CD4-positive, CD25-positive, alpha-beta regulatory T cell (primary cell): ENCODE data around the gene JARID2. TPM values are rescaled to one million over a fixed set of nuclear protein-coding genes. Genes with fewer than 3 reads are reported as not detected.

Experiments used
- ATAC-seq, 2 donors: fragments of 150-1000 bp; cut with Tn5 transposase; one replicate each; pipeline ENCODE4 v1.10.0; 2021; ENCODE audit warnings: low read depth in 2 of 2, moderate number of reproducible peaks in 2 of 2, moderate library complexity in 1 of 2
- DNase-seq, 3 donors: peaks; one replicate each; pipeline versions ENCODE4 v3.0.0 to v3.0.0-alpha.2; 2012 to 2022; ENCODE audit warnings: mixed read lengths in 1 of 3
- H3K27ac ChIP-seq: one replicate; pipeline ENCODE4 v1.7.0; 2013; ENCODE audit warnings: mild to moderate bottlenecking, low read length; ENCODE audit not compliant: insufficient read depth, poor library complexity, severe bottlenecking
- H3K27me3 ChIP-seq: one replicate; pipeline ENCODE4 v1.7.0; 2013; ENCODE audit warnings: low read length; ENCODE audit not compliant: control insufficient read depth, insufficient read depth
- H3K36me3 ChIP-seq: one replicate; pipeline ENCODE4 v1.7.0; 2013; ENCODE audit warnings: mild to moderate bottlenecking, low read length, moderate library complexity; ENCODE audit not compliant: control insufficient read depth, insufficient read depth
- H3K4me1 ChIP-seq: 2 replicates; pipeline ENCODE4 v1.7.0; 2013; ENCODE audit warnings: mild to moderate bottlenecking, low read length; ENCODE audit not compliant: insufficient read depth, control insufficient read depth, poor library complexity, severe bottlenecking
- H3K4me3 ChIP-seq: one replicate; pipeline ENCODE4 v1.7.0; 2013; ENCODE audit warnings: low read depth, mild to moderate bottlenecking, low read length, moderate library complexity
- H3K9me3 ChIP-seq, 2 experiments: 1 replicate in 1 of 2; 2 replicates in 1 of 2; pipeline ENCODE4 v1.7.0; 2013; ENCODE audit warnings: low read length in 2 of 2, mild to moderate bottlenecking in 1 of 2, moderate library complexity in 1 of 2; ENCODE audit not compliant: control insufficient read depth in 2 of 2
- H3K27ac Mint-ChIP-seq, 3 donors: one replicate each; pipeline ENCODE4 v1.8.0; 2020 to 2022; ENCODE audit warnings: mild to moderate bottlenecking in 3 of 3, mixed read lengths in 3 of 3, moderate library complexity in 2 of 3
- H3K27me3 Mint-ChIP-seq: one replicate; pipeline ENCODE4 v1.8.0; 2022; ENCODE audit warnings: mild to moderate bottlenecking, mixed read lengths
- H3K36me3 Mint-ChIP-seq: one replicate; pipeline ENCODE4 v1.8.0; 2020; ENCODE audit warnings: mixed read lengths
- H3K4me1 Mint-ChIP-seq, 4 donors: one replicate each; pipeline ENCODE4 v1.8.0; 2020 to 2022; ENCODE audit warnings: mixed read lengths in 4 of 4, mild to moderate bottlenecking in 1 of 4
- H3K4me3 Mint-ChIP-seq, 4 donors: one replicate each; pipeline ENCODE4 v1.8.0; 2020 to 2022; ENCODE audit warnings: mild to moderate bottlenecking in 4 of 4, mixed read lengths in 4 of 4, moderate library complexity in 3 of 4
- H3K9me3 Mint-ChIP-seq, 7 donors: one replicate each; pipeline ENCODE4 v1.8.0; 2020 to 2022; ENCODE audit warnings: mixed read lengths in 7 of 7, mild to moderate bottlenecking in 3 of 7, moderate library complexity in 2 of 7
- polyA plus RNA-seq, 4 donors: library from polyadenylated mRNA; unstranded; fragments of 300-500 nt; fragmentation: Illumina TruSeq; gene quantifications; one replicate each; pipeline ENCODE4 v1.2.3, GENCODE V29; 2021
- total RNA-seq: library from RNA; stranded (reverse); gene quantifications from one replicate; pipeline ENCODE4 v1.2.3, GENCODE V29; 2022

The JARID2 gene
- total and polyA plus RNA-seq, 5 donors from 2014 or later, result 4.1 to 26.1 (median 5.6) TPM

DNA sequence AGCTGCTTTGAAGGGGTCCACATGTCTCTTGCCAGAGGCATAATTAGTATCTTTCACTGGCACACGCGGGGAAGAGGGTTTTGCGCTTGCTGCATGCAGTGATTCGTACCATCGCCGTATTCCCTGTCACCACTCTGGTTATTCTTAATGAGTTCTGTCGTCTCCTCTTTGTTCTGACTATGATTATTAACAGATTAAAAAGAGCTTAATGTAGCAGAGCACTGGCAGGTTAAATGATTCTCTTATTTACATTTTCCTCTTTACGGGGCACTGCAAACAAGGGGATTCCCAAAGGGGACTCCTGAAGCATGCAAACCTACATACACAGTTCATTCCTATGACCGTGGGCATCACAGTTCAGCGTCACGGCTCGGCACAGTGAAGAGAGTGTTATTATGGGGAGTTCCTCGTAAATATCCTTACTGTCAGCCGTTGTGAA, 212.2 kb downstream of the JARID2 start:
- peaks cover 20 to 60% (median 33%) of the 10 kb centered on the region in 4 donors for H3K4me1 Mint-ChIP-seq

DNA sequence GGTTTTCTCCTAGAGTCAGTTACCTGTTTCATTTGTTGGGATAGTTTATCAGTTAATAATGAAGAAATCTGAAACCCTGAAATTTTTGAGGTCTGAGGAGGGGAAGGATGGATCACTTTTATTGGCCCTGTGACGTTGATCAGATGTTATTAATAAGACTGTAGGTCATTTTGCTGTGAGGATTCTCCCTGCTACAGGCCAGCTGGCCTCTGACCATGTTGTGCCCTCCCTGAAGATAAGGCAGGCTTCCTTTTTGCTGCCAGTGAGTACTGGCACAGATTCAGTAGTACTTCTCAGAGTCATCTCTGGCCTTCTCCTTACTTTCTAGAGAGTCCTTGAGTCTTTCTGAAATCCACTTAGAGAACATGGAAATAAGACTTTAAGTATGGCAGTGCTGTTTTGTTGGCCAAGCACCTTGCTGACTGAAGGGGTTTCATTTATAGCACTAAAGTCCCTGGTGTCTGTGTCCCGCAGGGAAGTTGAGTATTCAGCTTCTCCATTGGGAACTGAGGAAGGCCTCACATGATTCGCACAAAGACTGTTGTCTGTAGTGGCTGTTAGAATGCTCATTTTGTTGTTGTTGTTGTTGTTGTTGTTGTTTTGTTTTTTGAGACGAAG, 214.3 kb downstream of the JARID2 start:
- Histone ChIP-seq H3K4me1 (no peaks in the 10 kb centered on the region), H3K9me3 (no peaks in the 10 kb centered on the region), H3K27me3 (no peaks in the 10 kb centered on the region), H3K36me3 (no peaks in the 10 kb centered on the region), H3K4me3 (no peak overlapping the region), H3K27ac (no peak overlapping the region)
- Mint-ChIP-seq H3K36me3 (peaks cover 7% of the 10 kb centered on the region), H3K4me1 (peaks cover 21 to 55% (median 35%) of the 10 kb centered on the region in 4 donors), H3K4me3 (no peak overlapping the region), H3K27me3 (no peaks in the 10 kb centered on the region), H3K9me3 (no peaks in the 10 kb centered on the region), H3K27ac (no peak overlapping the region)
- DNase-seq (no peak), ATAC-seq (no peak)

More for the DNA sequence above, 212.2 kb downstream of the JARID2 start:
- Mint-ChIP-seq H3K4me3 (no peak overlapping the region), H3K9me3 (no peaks in the 10 kb centered on the region), H3K27me3 (no peaks in the 10 kb centered on the region), H3K36me3 (peaks cover 20% of the 10 kb centered on the region), H3K27ac (no peak overlapping the region)
- no peaks in the 10 kb centered on the region for H3K9me3 ChIP-seq
- H3K4me1 ChIP-seq, result no peaks in the 10 kb centered on the region
- no peak overlapping the region for H3K27ac ChIP-seq
- DNase-seq (no peak), ATAC-seq (no peak)
- H3K4me3 ChIP-seq, result no peak overlapping the region
- H3K27me3 ChIP-seq, result no peaks in the 10 kb centered on the region
- peaks cover 2% of the 10 kb centered on the region for H3K36me3 ChIP-seq

DNA sequence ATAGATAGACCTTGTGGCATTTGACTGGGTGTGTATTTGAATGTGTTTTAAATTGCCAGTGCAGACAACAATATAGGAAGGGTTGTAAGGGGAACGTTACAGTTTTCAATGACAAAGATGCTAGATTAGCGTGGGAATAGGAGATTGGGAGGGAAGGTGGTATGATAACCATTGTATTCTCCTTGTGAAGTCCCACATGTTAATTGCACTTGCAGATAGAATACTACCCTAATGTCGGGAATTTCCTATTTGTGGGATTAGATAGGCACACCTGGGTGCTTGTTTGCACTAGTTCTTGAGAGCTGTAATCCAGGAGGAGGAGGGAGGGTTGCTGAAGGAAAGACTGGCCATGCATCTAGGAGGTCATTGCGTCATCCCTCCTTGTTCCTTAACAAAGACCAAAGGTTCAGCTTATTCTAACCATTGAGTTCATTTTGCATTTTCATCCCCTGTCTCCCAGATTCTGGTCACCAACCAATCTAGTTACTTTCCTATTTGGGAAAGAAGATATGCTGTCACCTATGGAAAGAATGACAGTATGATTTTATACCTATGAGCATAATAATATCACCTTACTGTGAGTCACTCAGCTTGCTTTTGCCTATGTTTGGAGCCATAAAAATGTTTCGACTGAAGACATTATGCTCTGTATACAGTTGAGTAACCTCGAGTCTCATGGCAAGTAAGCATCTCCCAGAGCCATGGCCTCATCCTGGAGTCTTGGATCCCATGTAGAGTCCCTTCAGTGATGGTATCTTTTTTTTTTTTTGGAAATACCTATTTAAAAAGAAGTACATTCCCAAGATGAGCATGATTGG, 215.5 kb downstream of the JARID2 start:
- H3K27ac ChIP-seq, result no peak overlapping the region
- Mint-ChIP-seq H3K36me3 (peaks cover 10% of the 10 kb centered on the region), H3K9me3 (no peaks in the 10 kb centered on the region), H3K27ac (peak overlapping the region in 1 of 3 donors; percentile 45), H3K4me3 (no peak overlapping the region), H3K4me1 (peaks cover 21 to 59% (median 34%) of the 10 kb centered on the region in 4 donors), H3K27me3 (no peaks in the 10 kb centered on the region)
- ATAC-seq (no peak), DNase-seq (no peak)
- no peak overlapping the region for H3K4me3 ChIP-seq
- H3K36me3 ChIP-seq, result no peaks in the 10 kb centered on the region
- H3K27me3 ChIP-seq, result no peaks in the 10 kb centered on the region
- no peaks in the 10 kb centered on the region for H3K4me1 ChIP-seq
- no peaks in the 10 kb centered on the region for H3K9me3 ChIP-seq

DNA sequence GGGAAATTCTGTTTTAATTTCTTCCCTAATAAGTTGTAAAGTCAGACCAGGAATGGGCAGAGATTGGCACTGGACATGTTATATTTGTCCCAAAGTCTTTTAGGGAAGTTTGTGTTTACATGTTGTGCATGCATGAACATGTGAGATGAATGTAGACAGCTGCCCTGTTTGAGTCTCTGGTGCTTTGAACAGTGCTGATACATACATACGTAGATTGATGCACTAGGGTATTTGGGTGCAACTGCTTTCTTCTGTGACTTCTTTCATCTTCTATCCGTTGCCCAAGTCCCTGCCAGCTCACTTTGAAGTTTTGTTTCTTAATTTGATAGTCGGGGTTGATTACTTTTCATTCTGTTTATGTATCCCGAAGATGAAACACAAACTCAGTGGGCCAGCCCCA, 216.4 kb downstream of the JARID2 start:
- no peak overlapping the region for H3K27ac ChIP-seq
- no peaks in the 10 kb centered on the region for H3K4me1 ChIP-seq
- Mint-ChIP-seq H3K4me1 (peaks cover 21 to 56% (median 32%) of the 10 kb centered on the region in 4 donors), H3K27me3 (no peaks in the 10 kb centered on the region), H3K4me3 (no peak overlapping the region), H3K36me3 (peaks cover 8% of the 10 kb centered on the region), H3K9me3 (no peaks in the 10 kb centered on the region), H3K27ac (peak overlapping the region in 2 of 3 donors; percentile 1 to 45)
- no peaks in the 10 kb centered on the region for H3K27me3 ChIP-seq
- no peak overlapping the region for H3K4me3 ChIP-seq
- no peaks in the 10 kb centered on the region for H3K36me3 ChIP-seq
- ATAC-seq (no peak), DNase-seq (no peak)
- no peaks in the 10 kb centered on the region for H3K9me3 ChIP-seq

DNA sequence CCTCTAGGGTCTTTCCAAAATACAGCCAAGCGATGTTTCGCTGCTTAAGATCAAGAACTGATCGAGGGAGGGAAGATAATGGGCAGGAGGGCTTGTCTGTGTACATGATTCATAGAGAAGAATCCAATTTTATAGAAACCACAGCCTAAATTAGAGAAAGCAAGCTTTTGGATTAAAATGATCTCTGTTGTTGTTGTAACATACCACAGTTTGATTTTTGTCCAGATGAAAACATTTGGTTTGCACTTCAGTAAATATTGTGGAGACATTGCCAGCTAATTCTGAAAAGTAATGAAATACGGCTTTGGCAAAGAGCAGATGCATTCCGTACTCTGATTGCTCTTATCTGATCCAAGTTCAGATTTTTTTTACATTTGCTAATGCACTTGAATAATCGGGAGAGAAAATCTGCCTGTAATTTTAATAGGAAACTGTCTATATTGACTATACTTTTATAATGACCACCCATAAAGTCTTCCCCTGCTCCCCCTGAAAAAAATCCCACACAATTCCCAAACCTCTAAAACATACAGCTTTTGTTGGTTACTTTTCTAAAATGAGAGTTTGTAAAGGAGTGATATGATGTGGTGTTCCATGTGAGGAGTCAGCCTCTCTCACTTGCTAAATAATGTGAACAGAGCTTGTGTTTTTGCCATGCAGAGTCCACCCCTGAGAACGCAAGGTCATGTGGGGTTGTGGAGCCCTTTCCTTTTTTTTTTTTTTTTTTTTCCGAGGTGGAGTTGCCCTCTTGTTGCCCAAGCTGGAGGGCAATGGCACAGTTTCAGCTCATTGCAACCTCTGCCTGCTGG, 217.1 kb downstream of the JARID2 start:
- H3K27me3 Mint-ChIP-seq, result no peaks in the 10 kb centered on the region
- H3K27me3 ChIP-seq, result no peaks in the 10 kb centered on the region
- H3K9me3 Mint-ChIP-seq, result no peaks in the 10 kb centered on the region
- DNase-seq, result no peak
- no peak for ATAC-seq
- no peaks in the 10 kb centered on the region for H3K4me1 ChIP-seq
- H3K36me3 ChIP-seq, result no peaks in the 10 kb centered on the region
- H3K4me1 Mint-ChIP-seq, result peaks cover 20 to 53% (median 31%) of the 10 kb centered on the region in 4 donors
- H3K36me3 Mint-ChIP-seq, result peaks cover 6% of the 10 kb centered on the region
- peak overlapping the region in 1 of 3 donors; percentile 45 for H3K27ac Mint-ChIP-seq
- no peak overlapping the region for H3K4me3 ChIP-seq
- H3K27ac ChIP-seq, result no peak overlapping the region
- no peaks in the 10 kb centered on the region for H3K9me3 ChIP-seq
- H3K4me3 Mint-ChIP-seq, result no peak overlapping the region

DNA sequence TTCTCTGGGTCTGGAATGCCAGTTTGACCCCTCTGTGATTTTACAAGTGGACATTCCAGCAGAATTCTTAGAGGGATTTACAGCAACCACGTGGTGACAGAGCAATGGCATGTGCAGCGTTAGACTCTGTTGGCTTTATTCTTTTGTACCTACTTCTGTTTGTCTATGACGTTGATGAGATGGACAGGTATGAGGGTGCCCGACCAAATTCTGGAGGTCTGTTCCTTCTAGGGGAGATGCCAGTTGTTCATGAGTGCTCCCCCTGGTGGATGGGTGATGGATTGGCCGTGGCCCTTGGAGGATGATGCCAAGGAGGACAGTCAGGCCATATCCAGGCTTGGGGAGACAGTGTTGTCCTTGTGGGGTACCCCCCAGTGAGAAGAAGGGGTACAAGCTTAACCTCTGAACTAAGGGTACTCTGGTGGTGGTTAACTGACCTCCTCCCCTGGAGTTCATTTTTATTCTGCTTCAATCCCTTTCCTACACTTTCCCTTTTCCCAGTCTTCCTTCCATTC, 218.4 kb downstream of the JARID2 start:
- H3K27me3 Mint-ChIP-seq, result no peaks in the 10 kb centered on the region
- H3K27me3 ChIP-seq, result no peaks in the 10 kb centered on the region
- peak; percentile 50 to 59 for ATAC-seq
- no peak overlapping the region for H3K27ac ChIP-seq
- H3K9me3 ChIP-seq, result no peaks in the 10 kb centered on the region
- H3K4me1 ChIP-seq, result no peaks in the 10 kb centered on the region
- peak; percentile 33 to 70 (median 48) for DNase-seq
- no peak overlapping the region for H3K4me3 Mint-ChIP-seq
- H3K4me3 ChIP-seq, result no peak overlapping the region
- no peaks in the 10 kb centered on the region for H3K9me3 Mint-ChIP-seq
- H3K27ac Mint-ChIP-seq, result no peak overlapping the region
- H3K4me1 Mint-ChIP-seq, result peaks cover 18 to 44% (median 33%) of the 10 kb centered on the region in 4 donors
- peaks cover 7% of the 10 kb centered on the region for H3K36me3 ChIP-seq
- peaks cover 16% of the 10 kb centered on the region for H3K36me3 Mint-ChIP-seq

DNA sequence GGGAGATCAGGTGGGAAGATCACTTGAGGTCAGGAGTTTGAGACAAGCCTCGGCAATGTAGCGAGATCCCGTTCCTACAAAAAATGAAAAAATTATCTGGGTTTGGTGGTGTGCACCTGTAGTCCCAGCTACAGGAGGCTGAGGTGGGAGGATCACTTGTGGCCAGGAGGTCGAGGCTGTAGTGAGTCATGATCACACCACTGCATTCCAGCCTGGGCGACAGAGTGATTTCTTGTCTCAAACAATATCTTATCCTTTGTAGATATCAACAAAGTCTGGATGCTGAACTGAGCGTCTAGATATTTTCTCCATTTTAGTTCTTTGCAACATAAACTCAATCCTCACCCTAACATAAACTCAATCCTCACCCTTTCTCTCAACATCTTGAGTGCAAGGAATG, 219.3 kb downstream of the JARID2 start:
- no peak for ATAC-seq
- H3K4me3 ChIP-seq, result no peak overlapping the region
- Mint-ChIP-seq H3K4me1 (peaks cover 11 to 40% (median 25%) of the 10 kb centered on the region in 4 donors), H3K27ac (no peak overlapping the region), H3K9me3 (no peaks in the 10 kb centered on the region), H3K4me3 (no peak overlapping the region), H3K27me3 (no peaks in the 10 kb centered on the region), H3K36me3 (peaks cover 14% of the 10 kb centered on the region)
- DNase-seq, result no peak
- H3K4me1 ChIP-seq, result no peaks in the 10 kb centered on the region
- H3K36me3 ChIP-seq, result peaks cover 14% of the 10 kb centered on the region
- H3K9me3 ChIP-seq, result no peaks in the 10 kb centered on the region
- H3K27me3 ChIP-seq, result no peaks in the 10 kb centered on the region
- H3K27ac ChIP-seq, result no peak overlapping the region
